Fibroblast of pulmonary artery (primary cell): ENCODE measurements around the gene LRRC32.

Experiments
- DNase-seq: peaks from one replicate; pipeline ENCODE4 v3.0.0-alpha.2; 2010; ENCODE audit warnings: low read depth
- H3K4me3 ChIP-seq: replicated peaks from 2 replicates; pipeline ENCODE4 v1.5.1; 2011; ENCODE audit warnings: low read depth, mild to moderate bottlenecking, control low read depth, low read length, moderate library complexity
- CTCF ChIP-seq: IDR thresholded peaks from 2 replicates; pipeline ENCODE4 v1.5.1; 2011; ENCODE audit warnings: mild to moderate bottlenecking, control low read depth, low read length, inconsistent platforms; ENCODE audit errors: missing control alignments

LRRC32 gene

GRCh38 chr11:76682106-76682505 lies 11.6 kb upstream of the LRRC32 start:
- TF ChIP-seq CTCF: no peak
- DNase-seq: no peak
- H3K4me3 ChIP-seq: no peak overlapping the region

- no peak overlapping the region for H3K4me3 ChIP-seq
- DNase-seq: peak; percentile 77
- TF ChIP-seq CTCF: peak; percentile 81
These were observed 10.2 kb upstream of the LRRC32 start for GRCh38 chr11:76680518-76681425.

GRCh38 chr11:76678321-76678720 lies 7.8 kb upstream of the LRRC32 start:
- DNase-seq: no peak
- no peak for TF ChIP-seq CTCF
- H3K4me3 ChIP-seq: no peak overlapping the region

GRCh38 chr11:76677458-76677765 lies 6.9 kb upstream of the LRRC32 start:
- TF ChIP-seq CTCF: no peak
- H3K4me3 ChIP-seq: no peak overlapping the region
- no peak for DNase-seq

GRCh38 chr11:76676636-76677457 lies 6.3 kb upstream of the LRRC32 start:
- DNase-seq: no peak

More at GRCh38 chr11:76676636-76677457, 6.3 kb upstream of the LRRC32 start:
- TF ChIP-seq CTCF: no peak
- H3K4me3 ChIP-seq: no peak overlapping the region
